NCI-H2171 treated with DMSO at 0.1 percent for 48 hours (cell line): ENCODE results near the gene LRRC14B.
"Not testable (repeated sequence)": the region's sequence is repeated elsewhere in the genome, so short reads cannot be mapped to it uniquely, and the experiment has no call there.

ENCODE experiments used
- DNase-seq: peaks from one replicate; lab custom pipeline; 2025; lab: John Stamatoyannopoulos, UW

LRRC14B gene

DNA sequence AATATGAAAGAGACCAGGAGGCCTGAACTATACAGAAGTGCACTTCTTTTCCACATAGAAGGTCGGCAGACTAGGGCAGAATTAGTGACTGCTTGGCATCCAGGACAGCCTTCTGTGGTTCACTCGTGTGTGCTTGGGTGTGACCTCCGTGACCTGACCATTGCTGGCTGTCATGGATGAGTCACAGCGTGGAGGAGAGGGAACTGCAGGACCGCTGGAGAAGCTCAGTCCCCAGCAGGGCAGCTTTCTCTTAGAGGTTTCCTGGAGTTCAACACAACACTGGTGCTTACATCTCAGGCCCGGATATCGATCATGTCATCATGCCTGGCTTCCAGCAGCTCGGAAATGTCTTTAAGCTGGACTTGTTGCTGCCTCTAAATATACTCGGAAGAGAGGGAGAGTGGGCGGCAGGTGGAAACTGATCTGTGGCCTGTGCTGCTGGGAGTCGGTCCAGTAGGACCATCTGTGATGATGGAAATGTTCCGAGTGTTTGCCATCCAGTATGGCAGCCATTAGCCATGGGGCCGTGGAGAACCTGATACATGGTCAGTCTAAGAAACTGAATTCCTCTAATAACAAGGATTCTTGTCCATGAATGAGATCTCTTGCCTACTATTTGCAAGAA, 49.9 kb downstream of the LRRC14B start:
- not testable (repeated sequence) for DNase-seq

GRCh38 chr5:243683-244367, 52.5 kb downstream of the LRRC14B start:
- DNase-seq, result not testable (repeated sequence)

DNA sequence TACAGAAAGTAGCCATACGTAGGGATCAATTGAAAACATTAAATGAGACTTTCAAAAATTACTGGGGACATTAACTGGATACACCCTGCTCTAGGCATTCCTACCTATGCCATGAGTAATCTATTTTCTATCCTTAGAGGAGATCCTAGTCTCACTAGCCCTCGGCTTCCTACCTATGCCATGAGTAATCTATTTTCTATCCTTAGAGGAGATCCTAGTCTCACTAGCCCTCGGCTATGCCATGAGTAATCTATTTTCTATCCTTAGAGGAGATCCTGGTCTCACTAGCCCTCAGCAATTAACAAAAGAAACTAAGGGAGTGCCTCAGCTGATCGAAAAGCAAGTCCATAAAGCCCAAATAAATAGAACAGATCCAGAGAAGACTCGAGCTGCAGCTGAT, 54.4 kb downstream of the LRRC14B start:
- not testable (repeated sequence) for DNase-seq
